HG02798 (cell line): Measurements from ENCODE around the gene CACNG1.

Experiments
- ATAC-seq: cut with Tn5 transposase; IDR thresholded peaks from one replicate; pipeline ENCODE4 v1.9.1; 2021; ENCODE audit warnings: mild to moderate bottlenecking; ENCODE audit not compliant: unreplicated experiment, poor library complexity

Gene CACNG1

DNA sequence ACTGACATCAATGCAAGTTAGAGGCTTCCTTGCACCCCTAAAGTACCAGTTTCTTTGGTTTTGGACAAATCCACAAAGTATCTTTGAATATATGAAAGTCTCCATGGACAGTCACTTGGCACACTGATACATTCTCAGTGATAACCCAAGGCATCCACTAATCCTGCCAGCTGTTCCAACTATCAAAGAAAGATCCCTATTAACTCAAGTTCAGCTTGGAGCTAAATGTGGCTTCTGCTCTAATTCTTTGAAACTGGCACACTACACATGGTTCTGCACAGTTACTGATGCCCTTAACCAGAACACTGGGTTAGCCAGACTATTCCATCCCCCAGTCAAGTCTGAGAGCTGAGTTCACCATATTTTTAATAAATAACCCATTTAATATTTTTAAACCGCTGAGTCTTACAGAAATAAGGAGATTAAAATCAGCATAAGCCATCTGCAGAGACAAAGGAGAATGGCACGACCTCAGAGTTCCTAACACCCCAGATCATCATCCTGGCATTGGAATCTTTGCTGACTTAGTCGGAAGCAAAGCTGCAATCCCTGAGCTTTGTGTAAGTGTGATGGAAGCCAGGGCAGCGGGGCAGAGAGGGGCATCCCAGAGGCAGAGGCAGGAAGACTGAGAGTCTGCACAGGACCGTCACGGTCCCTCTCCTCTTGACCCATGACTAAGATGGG lies 6.3 kb downstream of the CACNG1 start:
- ATAC-seq, result no peak

DNA sequence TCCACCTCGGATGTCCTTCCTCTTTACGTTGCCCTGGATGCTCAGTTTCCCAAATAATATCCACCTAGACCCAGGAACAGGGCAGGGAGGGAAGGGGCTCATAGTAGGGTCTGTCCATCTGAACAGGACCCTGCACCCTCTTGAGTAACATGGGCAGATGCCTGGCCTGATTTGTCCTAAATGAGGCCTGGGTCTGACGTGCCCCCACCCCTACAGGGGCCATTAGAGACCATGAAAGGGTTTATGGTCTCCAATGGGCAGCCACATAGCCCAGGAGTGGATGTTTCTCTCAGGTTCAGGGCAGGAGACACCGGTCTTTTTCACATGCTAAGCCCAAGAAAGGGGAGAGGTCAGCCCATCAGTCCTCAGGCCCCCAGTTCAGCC lies 6.8 kb downstream of the CACNG1 start:
- ATAC-seq, result no peak

DNA sequence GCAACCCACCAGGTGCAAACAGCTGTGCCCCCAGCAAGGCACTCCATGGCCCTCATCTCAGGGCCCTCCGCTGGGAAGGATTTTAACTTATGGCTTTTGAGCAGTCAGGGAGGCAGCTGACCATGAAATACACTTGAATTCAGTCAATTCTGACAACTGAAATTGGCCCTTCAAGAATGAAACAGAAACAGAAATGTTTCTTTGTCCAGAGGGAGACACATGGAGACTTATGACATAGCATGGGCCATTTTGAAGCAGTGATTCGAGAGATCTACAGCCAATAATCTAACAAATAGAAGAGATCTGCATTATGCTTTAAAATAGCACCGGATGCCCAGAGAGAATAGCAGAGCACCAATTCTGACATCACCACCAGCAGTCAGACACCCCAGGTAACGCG lies 7.5 kb downstream of the CACNG1 start:
- no peak for ATAC-seq

DNA sequence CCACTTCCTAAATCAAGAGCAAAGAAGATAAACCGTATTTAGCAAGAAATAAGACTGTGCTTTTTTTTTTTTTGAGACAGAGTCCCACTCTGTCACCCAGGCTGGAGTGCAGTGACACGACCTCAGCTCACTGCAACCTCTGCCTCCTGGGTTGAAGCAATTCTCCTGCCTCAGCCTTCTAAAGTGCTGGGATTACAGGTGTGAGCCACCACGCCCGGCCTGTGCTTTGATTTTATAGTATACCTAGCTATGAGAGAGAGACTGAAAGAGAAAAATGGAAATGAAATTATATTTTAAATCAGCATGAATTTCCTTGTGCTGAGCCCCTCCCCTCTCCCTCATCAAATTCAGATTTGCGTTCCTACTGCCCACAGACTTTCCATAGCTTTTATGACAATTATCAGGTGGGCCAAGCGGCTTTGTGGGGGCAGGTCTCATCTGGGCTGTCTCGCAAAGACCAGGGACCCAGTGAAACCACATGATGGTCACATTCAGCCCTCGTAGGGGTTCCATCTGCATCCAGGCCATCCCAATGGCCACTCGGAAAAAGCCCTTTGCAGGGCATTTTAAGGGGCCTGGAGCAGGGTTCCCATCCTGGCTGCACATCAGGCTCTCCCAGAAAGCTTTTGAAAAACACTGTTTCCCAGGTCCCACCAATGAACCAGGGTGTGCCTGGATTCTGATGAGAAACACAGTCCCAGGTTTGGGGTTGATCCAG lies 8.5 kb downstream of the CACNG1 start:
- no peak for ATAC-seq

DNA sequence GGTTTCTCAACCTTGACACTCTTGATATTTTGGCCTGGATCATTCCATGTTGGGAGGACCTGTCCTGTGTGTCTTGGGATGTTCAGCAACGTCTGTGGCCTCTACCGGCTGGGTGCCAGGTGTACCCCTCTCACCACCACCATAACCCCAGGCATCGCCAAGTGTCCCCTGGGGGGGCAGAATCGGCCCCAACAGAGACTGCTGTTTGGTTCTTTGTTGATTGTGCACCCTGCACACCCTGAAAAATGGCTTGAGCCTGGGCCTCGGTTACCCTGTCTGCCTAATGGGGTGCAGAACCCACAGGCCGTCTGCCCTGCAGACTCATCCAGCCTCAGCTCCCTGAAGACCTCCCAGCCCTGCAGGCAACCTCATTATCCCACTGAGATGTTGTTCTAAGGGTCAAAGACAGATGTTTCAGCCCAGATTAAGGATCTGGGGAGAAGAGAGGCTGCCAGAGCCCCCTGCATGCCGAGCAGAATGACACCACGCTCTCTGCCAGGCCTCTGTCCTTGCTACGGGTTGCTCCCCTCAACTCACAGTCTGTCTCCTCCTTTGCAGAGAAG lies 9.2 kb downstream of the CACNG1 start:
- no peak for ATAC-seq

DNA sequence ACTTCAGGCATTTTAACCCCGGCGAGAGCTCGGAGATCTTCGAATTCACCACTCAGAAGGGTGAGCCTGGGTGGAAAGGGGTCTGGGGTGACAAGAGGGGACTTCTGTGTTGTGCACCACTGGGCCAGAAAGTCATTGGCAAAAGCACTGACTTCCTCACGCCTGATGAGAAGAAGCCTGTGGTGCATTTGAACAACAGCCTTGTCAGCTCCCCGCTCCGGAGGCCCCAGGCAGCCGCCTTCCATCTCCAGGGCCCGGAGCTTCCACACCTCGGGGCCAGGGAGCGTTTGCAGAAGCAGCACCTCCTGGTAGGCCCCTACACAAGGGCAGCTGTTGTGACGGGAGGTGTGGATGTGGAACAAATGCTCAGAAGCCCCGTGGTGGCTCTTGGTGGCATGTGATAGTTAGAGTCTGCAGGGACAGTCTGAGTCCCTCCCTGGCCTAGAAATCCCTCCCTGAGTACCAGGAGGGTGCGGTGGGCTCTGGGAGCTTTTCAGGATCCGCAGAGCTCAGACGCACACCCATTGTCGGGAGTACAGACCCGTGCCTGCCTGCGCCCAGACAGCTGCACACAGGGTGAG lies 9.7 kb downstream of the CACNG1 start:
- no peak for ATAC-seq

DNA sequence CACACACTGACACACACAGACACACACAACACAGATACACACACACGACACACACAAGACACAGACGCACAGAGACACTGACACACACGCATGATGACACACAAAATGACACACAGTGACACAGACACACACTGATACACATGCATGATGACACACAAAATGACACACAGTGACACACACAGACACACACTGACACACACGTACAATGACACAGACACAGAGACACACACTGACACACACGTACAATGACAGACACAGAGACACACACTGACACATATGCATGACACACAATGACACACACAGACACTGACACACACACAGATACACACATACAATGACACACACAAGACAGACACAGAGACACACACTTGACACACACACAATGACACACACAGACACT lies 10.3 kb downstream of the CACNG1 start:
- no peak for ATAC-seq

DNA sequence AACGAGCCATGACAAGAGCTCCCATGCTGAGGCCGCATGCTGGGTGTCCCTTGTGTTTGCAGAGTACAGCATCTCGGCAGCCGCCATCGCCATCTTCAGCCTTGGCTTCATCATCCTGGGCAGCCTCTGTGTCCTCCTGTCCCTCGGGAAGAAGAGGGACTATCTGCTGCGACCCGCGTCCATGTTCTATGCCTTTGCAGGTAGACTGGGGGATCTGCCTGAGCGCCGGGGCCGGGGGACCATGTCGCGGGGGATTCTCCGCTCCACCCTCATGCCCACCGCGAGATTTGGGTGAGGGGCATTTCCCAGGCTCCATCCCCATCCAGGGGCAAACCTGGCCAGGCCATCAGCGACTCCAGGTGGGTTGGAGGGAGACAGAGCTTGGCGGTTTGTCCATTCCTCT lies 10.7 kb downstream of the CACNG1 start:
- no peak for ATAC-seq

DNA sequence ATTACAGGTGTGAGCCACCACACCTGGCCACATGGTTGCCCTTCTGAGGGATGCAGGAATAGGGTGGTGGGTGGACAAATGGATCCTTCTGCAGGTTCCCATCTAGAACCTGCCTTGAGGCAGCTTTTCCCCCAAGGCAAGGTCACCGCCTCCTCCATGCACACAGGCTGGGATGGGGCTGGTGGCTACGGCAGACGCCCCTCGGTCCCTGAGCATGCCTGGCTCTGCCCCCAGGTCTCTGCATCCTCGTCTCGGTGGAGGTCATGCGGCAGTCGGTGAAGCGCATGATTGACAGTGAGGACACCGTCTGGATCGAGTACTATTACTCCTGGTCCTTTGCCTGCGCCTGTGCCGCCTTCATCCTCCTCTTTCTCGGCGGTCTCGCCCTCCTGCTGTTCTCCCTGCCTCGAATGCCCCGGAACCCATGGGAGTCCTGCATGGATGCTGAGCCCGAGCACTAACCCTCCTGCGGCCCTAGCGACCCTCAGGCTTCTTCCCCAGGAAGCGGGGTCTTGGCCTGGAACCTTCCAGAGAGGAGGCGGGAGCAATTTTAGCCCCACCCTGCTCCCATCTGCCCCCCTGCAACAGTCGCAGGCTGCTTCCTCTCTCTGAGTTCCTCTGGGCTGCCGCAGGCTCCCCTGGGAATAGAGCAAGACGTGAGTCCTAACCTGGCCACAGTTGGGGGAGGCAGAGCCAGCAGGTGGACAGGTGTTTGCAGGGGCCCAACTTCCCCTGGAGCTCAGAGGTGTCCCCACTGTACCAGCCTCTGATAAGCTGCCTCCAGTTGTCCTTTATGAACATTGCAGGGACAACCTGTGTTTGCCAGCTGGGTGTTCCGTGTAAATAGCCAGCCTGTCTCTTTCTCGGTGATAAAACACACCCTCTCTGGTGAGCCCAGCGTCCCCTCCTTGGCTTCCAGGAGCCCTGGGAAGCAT lies 11.7 kb downstream of the CACNG1 start:
- no peak for ATAC-seq

DNA sequence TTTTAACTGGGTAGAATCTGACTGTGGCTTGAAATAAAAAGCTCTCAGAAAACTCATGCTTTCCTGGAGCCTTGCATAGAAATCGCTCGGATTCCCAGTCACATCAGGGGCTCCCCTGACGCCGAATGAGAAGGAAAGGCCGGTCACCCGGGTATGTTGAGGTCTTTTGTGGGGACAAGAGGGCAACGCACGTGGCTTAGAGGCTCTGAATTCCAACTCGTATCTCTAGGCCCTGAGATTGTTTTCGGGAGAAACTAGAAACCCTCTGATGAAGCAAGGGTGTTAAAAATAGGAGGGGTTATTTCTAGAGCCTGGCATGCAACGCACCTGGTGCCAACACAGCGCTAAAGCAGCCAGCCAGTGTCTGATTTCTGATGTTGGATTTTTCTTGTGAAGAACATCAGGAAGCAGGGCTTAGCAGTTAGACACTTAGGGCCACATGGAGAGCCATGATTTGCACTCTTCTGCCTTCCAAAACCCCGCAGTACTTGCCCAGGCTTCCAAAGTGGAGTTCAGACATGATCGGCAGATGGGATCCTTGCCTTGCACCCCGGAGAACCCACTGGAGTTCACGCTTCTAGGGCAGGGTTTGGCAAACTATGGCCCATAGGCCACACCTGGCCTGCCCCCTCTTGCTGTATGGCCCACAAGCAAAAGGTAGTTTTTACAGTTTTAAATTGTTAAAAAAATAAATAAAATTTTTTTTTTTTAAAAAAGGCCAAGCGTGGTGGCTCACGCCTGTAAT lies 12.6 kb downstream of the CACNG1 start:
- no peak for ATAC-seq

DNA sequence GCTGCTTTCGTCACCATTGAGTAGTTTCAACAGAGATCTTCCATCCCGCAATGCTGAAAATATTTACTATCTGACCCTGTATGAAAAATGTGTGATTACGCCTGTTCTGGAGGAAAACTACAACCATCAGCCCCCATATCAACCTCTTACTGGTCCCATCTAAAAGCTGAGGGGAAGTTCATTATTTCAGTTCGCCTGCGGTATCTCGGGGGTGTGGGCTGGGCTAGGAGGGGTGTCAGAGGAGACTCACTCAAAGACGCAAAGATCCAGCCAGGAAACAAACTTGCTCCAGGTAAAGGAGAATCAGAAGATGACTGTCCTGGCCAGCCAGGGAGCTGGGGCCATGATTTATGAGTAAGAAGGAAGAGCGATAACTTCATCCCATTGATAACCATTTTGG lies 13.7 kb downstream of the CACNG1 start:
- no peak for ATAC-seq

DNA sequence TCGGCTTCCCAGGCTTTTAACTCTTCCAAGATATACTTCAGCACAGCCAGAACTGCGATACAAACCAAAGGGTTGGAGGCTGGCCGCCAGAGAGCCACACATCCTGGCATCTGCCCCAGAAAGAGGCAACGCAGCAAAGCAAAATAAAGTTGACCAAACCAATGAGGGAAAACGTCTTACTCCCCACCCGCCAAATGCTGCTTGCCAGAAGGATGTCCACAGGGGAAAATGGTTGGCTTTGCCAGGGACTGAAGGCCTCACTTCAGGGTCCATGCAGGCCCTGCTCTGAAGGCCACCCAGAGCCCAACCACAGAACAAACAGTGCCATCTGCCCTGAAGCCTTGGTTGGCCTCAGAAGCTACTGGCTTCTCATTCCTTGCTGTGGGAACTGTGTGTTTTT lies 15.0 kb downstream of the CACNG1 start:
- no peak for ATAC-seq

DNA sequence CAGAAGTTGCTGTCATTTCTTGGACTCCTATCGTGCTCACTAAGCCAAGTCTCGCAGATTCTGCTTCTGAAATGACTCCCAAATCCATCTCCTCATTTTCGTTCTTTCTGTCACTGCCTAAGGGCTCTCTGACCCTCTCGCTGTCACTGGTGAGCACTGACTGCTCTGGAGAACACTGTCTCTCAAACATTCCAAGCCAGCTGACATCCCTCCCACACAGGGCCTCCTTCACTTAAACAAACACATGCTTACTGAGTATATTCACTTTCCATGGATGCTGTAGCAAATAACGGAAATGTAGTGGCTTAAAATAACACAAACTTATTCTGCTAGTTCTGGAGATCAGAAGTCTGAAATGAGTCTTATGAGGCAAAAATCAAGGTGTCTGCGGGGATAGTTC lies 18.8 kb downstream of the CACNG1 start:
- no peak for ATAC-seq

DNA sequence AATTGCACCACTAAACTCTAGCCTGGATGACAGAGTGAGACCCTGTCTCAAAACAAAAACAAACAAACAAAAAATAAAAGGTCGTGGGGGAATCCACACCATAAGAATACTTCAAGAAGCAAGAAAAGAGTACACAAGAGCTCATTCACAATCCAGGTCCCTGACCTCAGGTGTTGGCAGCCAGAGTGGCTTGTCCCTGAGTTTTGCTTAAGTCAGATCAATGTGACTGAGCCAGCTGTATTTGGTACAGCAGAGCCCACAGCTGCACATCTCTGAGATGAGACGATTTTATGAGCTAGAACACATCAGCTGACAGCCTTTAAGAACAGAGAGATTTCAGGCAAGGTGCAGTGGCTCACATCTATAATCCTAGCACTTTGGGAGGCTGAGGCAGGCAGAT lies 22.4 kb downstream of the CACNG1 start:
- no peak for ATAC-seq

DNA sequence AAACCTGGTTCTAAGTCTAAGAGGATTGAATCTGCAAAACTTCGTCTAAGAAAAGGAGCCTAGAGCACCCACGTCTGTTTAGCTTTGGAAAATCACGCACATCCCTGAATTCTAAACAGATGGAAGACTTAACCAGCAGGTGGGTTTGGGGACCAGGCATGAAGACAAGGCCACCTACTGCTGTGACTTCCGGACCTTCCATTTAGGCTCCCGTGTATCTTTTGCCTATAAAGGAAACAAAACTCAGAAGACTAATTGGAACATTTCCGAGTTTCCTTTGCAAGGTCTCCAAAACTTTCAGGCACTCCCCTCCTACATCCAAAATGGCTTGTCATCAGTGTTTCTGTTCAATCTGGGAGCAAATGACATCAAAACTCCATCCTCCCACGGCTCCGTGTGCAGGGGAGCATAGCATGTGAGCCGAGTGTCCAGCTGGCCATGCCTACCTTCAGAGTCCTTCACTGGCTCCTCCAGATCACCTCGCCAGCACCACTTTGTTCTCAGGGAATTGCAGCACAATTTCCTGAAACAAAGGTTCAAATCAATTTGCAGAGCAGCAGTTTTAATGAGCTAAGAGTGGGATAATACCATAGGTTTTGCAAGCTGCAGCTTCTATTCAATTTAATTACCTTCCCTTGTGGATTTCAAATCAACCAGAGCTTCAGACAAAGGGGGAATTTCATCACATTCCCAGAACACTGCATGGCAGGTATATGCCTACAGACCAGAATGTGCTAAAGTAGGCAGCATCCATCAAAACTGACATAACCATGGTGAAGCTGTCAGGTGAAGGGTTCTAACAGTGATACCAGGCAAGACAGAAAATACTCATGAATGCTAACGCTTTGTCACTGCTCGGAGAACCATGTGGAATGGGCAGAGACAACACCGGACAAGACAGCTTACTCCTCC lies 23.5 kb downstream of the CACNG1 start:
- no peak for ATAC-seq

DNA sequence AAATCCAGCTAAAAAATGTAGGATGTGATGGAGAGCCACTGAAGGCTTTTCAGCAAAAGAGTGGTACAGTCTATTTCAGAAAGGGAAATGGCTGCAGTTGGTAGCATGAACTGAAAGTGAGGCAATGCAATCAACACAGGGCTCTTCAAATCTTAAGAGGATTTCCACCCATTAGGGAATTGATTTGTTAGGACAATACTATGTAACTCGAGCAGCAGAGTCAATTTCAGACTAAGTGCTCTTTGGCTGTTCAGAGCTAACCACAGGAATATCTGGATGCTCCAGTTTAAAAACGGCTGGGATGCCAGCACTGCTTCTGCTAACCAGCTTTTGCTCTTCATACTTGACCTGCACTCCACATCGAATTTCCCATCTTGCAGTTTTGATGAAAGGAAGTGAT lies 24.6 kb downstream of the CACNG1 start:
- ATAC-seq, result no peak

DNA sequence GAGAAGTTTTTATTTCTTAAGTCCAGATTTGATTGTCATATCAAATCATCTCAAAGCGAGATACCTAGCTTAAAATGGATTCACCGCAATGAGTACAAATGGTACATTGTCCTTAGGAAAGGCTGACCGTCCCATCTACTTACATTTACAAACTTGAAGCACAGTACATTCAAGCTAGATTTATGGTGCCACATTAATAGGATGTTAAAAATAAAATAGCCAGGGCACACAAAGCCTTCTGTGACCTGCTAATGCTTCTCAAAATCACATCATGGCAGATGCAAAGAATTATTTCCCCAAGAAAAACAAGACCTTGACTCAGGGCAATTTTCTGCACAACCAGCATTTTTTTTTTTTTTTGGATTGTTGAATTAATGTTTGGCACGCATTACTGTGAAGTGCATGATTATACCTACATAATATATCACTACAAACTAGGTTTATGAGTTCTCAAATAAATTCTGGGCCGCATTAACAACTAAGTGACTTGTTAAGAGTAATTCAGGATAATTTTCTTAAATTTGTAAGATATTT lies 25.3 kb downstream of the CACNG1 start:
- ATAC-seq, result no peak

DNA sequence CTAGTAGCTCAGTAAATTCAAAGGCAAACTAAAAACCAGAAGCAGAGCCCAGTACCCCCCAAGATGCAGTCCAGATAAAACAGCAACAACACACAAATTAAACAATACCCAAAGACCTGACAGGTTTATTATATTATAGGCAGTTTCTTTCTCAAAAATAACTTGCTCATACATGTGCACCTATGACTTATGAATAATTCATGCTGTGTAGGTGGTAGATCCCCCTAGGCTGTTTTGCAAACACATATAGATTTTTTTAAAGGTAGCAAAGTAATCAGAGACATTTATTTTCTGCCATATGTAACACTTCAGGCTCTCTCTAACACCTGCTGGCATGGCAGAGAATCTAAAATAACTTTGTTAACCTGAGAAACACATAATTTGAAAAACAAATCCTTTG lies 27.2 kb downstream of the CACNG1 start:
- no peak for ATAC-seq

DNA sequence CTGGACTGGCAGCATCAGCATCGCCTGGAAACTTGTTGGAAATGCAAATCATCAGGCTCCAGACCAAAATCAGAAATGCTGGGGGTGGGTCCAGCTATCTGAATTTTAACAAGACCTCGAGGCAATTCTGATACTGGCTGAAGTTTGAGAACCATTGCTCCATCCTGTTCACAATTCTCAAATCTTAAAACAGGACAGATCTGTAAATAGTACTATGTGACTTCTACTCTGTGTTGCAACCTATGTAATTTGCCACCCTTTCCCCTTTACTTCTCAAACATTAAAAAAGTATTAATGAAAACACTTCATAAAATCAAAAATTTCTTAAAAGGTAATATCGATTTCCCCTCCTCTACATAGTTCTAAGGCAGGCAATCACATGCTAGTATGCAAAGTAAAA lies 28.5 kb downstream of the CACNG1 start:
- ATAC-seq, result no peak
